Panc1 (cell line): ENCODE data around the gene KIRREL3.

ENCODE experiments used
- TCF7L2 ChIP-seq: IDR thresholded peaks from 2 replicates; pipeline ENCODE4 v1.6.1; 2011; ENCODE audit warnings: mild to moderate bottlenecking, low read depth, low read length, inconsistent platforms
- TF ChIP-seq, protein P1 (sequence below), 2 experiments: IDR thresholded peaks; 2 replicates each; pipeline ENCODE4 v1.6.1; 2011 to 2012; ENCODE audit warnings: low read depth in 2 of 2, control low read depth in 1 of 2, low read length in 1 of 2, mild to moderate bottlenecking in 1 of 2, moderate library complexity in 1 of 2; ENCODE audit not compliant: insufficient read depth in 1 of 2

DNA sequence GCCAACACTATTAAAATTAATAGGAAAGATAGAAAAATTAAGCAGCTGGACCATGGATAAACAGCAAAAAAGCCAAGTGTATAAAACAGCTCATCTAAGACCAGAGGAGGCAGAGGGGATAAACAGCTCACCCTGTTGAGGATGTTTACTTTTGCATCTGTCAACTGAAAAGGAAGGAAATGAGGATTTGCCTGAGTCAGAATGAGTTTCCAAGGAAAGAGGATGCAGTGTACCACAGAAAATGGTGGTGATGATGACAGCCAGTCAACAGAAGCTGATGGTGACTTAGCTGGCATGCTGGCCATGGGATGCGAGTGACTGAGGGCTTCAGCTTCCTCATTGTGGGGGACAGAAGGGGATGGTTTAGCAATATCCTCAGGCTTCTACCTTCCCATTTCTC lies 183.5 kb downstream of the KIRREL3 start:
- TF ChIP-seq, protein P1, sequence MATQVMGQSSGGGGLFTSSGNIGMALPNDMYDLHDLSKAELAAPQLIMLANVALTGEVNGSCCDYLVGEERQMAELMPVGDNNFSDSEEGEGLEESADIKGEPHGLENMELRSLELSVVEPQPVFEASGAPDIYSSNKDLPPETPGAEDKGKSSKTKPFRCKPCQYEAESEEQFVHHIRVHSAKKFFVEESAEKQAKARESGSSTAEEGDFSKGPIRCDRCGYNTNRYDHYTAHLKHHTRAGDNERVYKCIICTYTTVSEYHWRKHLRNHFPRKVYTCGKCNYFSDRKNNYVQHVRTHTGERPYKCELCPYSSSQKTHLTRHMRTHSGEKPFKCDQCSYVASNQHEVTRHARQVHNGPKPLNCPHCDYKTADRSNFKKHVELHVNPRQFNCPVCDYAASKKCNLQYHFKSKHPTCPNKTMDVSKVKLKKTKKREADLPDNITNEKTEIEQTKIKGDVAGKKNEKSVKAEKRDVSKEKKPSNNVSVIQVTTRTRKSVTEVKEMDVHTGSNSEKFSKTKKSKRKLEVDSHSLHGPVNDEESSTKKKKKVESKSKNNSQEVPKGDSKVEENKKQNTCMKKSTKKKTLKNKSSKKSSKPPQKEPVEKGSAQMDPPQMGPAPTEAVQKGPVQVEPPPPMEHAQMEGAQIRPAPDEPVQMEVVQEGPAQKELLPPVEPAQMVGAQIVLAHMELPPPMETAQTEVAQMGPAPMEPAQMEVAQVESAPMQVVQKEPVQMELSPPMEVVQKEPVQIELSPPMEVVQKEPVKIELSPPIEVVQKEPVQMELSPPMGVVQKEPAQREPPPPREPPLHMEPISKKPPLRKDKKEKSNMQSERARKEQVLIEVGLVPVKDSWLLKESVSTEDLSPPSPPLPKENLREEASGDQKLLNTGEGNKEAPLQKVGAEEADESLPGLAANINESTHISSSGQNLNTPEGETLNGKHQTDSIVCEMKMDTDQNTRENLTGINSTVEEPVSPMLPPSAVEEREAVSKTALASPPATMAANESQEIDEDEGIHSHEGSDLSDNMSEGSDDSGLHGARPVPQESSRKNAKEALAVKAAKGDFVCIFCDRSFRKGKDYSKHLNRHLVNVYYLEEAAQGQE (IDR thresholded peaks at IDR 0.05; ENCODE audit: insufficient read depth in 1 of 2, low read depth in 2 of 2, low read length in 1 of 2): no peak
- TF ChIP-seq TCF7L2: no peak
